ENCODE measurements around the gene GAK. TPM values are rescaled to one million over a fixed set of nuclear protein-coding genes. Genes with fewer than 3 reads are reported as not detected.

Gene GAK
- total RNA-seq, 6 experiments from 2014 or later: 65.8 to 72.9 (median 69.1) TPM

GRCh38 chr4:972651-973424, 40.7 kb upstream of the GAK start:
- no peak for TF ChIP-seq CTCF (IDR thresholded peaks at IDR 0.05)
- Mint-ChIP-seq H3K9me3 (no peaks in the 10 kb centered on the region), H3K27me3 (ENCODE audit: insufficient read depth) (no peaks in the 10 kb centered on the region), H3K27ac (no peak overlapping the region), H3K4me1 (ENCODE audit: low read depth) (peaks cover 7% of the 10 kb centered on the region), H3K4me3 (peak overlapping the region; percentile 73), H3K36me3 (ENCODE audit: low read depth) (no peaks in the 10 kb centered on the region; the same call in 1 of the 2 replicates)
- DNase-seq: peak; percentile 9

- H3K9me3 Mint-ChIP-seq: no peaks in the 10 kb centered on the region
- H3K27ac Mint-ChIP-seq: no peak overlapping the region
- no peak for DNase-seq
- no peaks in the 10 kb centered on the region; the same call in 1 of the 2 replicates for H3K36me3 Mint-ChIP-seq (ENCODE audit: low read depth)
- peak overlapping the region; percentile 73 for H3K4me3 Mint-ChIP-seq
- TF ChIP-seq CTCF (IDR thresholded peaks at IDR 0.05): no peak
- H3K27me3 Mint-ChIP-seq (ENCODE audit: insufficient read depth): no peaks in the 10 kb centered on the region
- H3K4me1 Mint-ChIP-seq (ENCODE audit: low read depth): peaks cover 7% of the 10 kb centered on the region
These were observed 39.8 kb upstream of the GAK start for GRCh38 chr4:971666-972500.

GRCh38 chr4:970854-971520, 38.9 kb upstream of the GAK start:
- Mint-ChIP-seq H3K36me3 (ENCODE audit: low read depth) (no peaks in the 10 kb centered on the region; the same call in 1 of the 2 replicates), H3K27me3 (ENCODE audit: insufficient read depth) (no peaks in the 10 kb centered on the region; the same call in 1 of the 2 replicates), H3K4me3 (no peak overlapping the region), H3K27ac (no peak overlapping the region), H3K9me3 (no peaks in the 10 kb centered on the region), H3K4me1 (ENCODE audit: low read depth) (peaks cover 7% of the 10 kb centered on the region)
- no peak for DNase-seq
- TF ChIP-seq CTCF (IDR thresholded peaks at IDR 0.05): no peak

- H3K4me1 Mint-ChIP-seq (ENCODE audit: low read depth): peaks cover 7% of the 10 kb centered on the region
- no peaks in the 10 kb centered on the region; the same call in 1 of the 2 replicates for H3K27me3 Mint-ChIP-seq (ENCODE audit: insufficient read depth)
- no peaks in the 10 kb centered on the region for H3K9me3 Mint-ChIP-seq
- DNase-seq: no peak
- no peak for TF ChIP-seq CTCF (IDR thresholded peaks at IDR 0.05)
- H3K36me3 Mint-ChIP-seq (ENCODE audit: low read depth): no peaks in the 10 kb centered on the region; the same call in 1 of the 2 replicates
- H3K27ac Mint-ChIP-seq: no peak overlapping the region
- no peak overlapping the region for H3K4me3 Mint-ChIP-seq
These were observed 38.1 kb upstream of the GAK start for GRCh38 chr4:970046-970745.
